Omental fat pad (tissue), 4 donors: Measurements from ENCODE around the gene IGDCC3. TPM values are rescaled to one million over a fixed set of nuclear protein-coding genes. Genes with fewer than 3 reads are reported as not detected.
"Not testable (repeated sequence)": the region's sequence is repeated elsewhere in the genome, so short reads cannot be mapped to it uniquely, and the experiment has no call there.

Experiments
- ATAC-seq: fragments of 150-250 bp; one replicate; pipeline ENCODE4 v1.9.1; 2016; ENCODE audit warnings: mild to moderate bottlenecking, moderate library complexity; ENCODE audit not compliant: low FRiP score
- DNase-seq: peaks from one replicate; pipeline ENCODE4 v3.0.0-alpha.2; 2019; ENCODE audit warnings: low spot score
- total RNA-seq, 4 donors: library from RNA; depleted of rRNA; stranded (reverse); fragments of >200 nt; gene quantifications; one replicate each; pipeline ENCODE4 v1.1.0, GENCODE V29; 2016
- TF ChIP-seq, protein P1 (sequence below), 3 donors: fragments of 450-650 bp; IDR thresholded peaks; one replicate each; pipeline ENCODE4 v1.5.1; 2016 to 2017; ENCODE audit warnings: antibody characterized with exemption in 3 of 3, mild to moderate bottlenecking in 3 of 3, moderate library complexity in 2 of 3

Gene IGDCC3
- total RNA-seq, 4 donors from 2014 or later, result not detected

DNA sequence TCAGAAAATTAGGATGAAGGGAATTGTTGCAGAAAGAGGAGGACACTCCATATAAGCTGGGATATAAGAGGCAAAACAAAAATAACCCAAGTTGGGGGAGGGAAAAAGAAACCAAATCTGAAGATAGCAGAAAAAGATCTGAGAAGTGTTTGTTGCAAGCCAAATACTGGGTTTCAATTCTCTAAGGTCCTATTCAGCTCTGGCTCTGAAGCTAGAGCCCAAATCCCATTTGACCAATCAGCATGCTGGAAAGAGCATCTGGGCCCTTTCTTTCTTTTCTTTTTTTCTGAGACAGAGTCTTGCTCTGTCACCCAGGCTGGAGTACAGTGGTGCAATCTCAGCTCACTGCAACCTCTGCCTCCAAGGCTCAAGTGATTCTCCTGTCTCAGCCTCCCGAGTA, 17.3 kb downstream of the IGDCC3 start:
- ATAC-seq (no peak), DNase-seq (no peak)
- TF ChIP-seq, protein P1, sequence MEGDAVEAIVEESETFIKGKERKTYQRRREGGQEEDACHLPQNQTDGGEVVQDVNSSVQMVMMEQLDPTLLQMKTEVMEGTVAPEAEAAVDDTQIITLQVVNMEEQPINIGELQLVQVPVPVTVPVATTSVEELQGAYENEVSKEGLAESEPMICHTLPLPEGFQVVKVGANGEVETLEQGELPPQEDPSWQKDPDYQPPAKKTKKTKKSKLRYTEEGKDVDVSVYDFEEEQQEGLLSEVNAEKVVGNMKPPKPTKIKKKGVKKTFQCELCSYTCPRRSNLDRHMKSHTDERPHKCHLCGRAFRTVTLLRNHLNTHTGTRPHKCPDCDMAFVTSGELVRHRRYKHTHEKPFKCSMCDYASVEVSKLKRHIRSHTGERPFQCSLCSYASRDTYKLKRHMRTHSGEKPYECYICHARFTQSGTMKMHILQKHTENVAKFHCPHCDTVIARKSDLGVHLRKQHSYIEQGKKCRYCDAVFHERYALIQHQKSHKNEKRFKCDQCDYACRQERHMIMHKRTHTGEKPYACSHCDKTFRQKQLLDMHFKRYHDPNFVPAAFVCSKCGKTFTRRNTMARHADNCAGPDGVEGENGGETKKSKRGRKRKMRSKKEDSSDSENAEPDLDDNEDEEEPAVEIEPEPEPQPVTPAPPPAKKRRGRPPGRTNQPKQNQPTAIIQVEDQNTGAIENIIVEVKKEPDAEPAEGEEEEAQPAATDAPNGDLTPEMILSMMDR (IDR thresholded peaks at IDR 0.05), result no peak

DNA sequence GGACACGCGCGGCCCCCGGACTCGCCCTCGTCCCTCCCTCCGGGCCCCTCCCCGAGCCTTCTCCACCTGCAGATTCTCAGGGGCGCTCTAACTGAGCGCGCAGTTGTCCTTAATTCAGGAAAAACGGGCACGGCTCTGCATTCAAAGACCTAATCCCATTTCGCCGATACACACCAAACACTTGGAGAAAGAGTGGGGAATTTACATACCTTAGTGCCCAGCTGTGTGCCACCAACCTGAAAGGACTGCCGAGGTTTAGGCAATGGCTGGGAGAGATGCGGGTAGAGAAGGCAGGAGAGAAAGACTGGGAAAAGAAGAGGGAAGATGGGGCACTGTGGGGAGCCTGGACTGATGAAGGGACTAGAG, 21.8 kb downstream of the IGDCC3 start:
- TF ChIP-seq, protein P1 (IDR thresholded peaks at IDR 0.05), result no peak
- no peak for ATAC-seq
- DNase-seq, result no peak

GRCh38 chr15:65355173-65355987, 22.4 kb downstream of the IGDCC3 start:
- DNase-seq, result no peak
- no peak for ATAC-seq

DNA sequence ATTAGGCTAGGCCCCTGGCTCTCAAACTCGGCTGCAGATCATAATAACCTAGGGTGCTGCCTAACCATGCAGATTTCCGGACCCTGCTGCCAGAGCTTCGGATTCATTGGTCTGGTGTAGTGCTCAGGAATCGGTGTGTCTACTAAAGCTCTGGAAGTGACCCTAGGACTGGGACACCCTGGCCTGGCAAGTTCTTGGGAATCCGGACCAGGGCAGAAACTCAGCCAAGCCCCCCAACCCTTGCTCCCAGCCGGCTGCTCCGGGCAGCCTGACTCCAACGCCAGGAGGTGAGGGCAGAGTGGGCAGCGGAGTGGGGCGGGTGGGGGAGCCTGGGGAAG, 23.0 kb downstream of the IGDCC3 start:
- no peak for DNase-seq
- TF ChIP-seq, protein P1 (IDR thresholded peaks at IDR 0.05), result no peak
- no peak for ATAC-seq

More at GRCh38 chr15:65355173-65355987, 22.4 kb downstream of the IGDCC3 start:
- TF ChIP-seq, protein P1 (IDR thresholded peaks at IDR 0.05), result no peak

GRCh38 chr15:65351972-65352371, 25.8 kb downstream of the IGDCC3 start:
- not testable (repeated sequence) for ATAC-seq, DNase-seq

GRCh38 chr15:65349338-65349737, 28.5 kb downstream of the IGDCC3 start:
- TF ChIP-seq, protein P1 (IDR thresholded peaks at IDR 0.05), result no peak
- DNase-seq (no peak), ATAC-seq (no peak)

- not testable (repeated sequence) for ATAC-seq
Measured at GRCh38 chr15:65347756-65348155, 30.0 kb downstream of the IGDCC3 start.

DNA sequence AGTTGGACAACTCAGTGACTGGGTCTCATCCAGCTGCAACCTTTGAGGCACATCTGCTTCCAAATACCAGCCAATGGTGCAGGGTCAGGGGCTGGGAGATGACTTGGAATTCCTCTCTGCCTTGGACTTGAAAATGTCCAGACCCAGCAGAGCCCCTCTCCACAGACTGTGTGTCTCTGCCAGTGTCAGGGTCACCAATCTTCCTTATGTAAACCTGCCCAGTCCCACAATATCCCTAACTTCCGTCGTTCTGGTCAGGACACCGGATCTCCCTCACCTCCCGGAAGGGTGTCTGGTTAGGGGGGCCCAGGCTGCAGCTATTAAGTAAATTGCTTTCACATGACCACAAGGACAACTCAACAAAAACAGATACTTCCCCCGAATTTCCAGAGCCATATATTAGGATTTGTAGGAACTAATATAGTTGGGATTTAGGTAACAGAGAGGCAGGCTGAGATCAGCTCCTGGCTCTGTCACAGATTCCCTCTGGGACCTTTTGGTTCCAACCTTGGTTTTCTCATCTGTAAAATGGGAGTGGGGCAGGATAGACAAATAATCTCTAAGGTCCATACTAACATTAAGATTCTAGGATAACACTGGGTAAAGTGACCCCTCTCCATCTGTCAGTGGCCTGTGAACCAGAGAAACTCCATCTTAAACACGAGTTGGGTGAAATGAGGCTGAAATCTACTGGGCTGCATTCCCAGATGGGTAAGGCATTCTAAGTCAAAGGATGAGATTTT, 30.8 kb downstream of the IGDCC3 start:
- no peak for ATAC-seq
- TF ChIP-seq, protein P1 (IDR thresholded peaks at IDR 0.05), result no peak
- DNase-seq, result no peak

More at GRCh38 chr15:65347756-65348155, 30.0 kb downstream of the IGDCC3 start:
- not testable (repeated sequence) for DNase-seq
